GM21390 (cell line): ENCODE results near the gene SLC25A34.

Source experiments
- ATAC-seq: cut with Tn5 transposase; IDR thresholded peaks from one replicate; pipeline ENCODE4 v1.9.1; 2021; ENCODE audit not compliant: unreplicated experiment

Gene SLC25A34

DNA sequence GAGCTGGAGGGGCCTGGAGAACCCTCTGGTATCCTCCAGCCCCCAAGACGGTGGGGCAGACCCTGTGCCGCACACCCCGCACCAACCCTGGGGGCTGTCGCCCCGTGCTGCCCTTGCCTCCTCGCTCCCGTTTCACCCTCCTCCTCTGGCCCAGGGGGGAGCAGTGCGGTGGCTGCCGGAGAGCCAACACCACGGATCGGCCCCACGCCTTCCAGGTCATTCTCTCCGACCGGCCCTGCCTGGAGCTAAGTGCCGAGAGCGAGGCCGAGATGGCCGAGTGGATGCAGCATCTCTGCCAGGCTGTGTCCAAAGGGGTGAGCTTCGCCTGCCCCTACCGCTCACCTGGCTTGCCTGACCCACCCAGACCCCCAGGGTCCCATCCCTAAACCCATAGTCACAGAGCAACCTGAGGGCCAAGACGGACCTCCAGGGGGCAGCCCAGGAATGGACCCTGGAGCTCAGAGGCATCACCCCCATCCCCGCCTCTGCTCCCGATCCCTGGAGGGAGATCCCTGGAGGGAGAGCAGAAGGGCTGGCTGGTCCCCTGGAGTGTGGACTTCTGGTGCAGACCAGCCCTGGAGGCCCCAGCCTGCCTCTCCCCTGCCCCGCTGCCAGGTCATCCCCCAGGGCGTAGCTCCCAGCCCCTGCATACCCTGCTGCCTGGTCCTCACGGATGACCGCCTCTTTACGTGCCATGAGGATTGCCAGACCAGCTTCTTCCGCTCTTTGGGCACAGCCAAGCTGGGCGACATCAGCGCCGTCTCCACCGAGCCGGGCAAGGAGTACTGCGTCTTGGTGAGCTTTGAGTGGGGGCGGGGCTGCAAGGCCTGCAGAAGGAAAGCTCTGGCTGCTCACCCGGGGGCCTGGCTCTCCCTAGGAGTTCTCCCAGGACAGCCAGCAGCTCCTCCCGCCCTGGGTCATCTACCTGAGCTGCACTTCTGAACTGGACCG, 4.0 kb upstream of the SLC25A34 start:
- no peak for ATAC-seq

DNA sequence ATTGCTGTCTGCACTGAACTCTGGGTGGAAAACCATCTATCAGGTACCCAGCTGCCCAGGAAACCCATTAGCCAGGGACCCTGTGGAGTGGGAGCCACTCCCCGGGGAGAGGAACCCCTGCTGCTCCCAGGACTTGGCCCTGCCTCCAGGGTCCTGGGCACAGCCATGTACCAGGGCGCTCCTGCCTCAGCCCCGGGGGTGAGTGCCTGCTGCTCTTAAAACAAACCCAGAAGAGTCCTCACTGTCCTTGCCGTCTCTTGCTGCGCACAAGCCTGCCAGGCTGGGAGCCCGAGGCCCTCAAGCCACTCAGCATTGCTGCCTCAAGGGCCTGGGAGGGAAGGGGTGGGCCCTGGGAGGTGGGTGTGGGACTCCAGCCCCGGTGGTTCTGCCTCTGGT, 3.4 kb upstream of the SLC25A34 start:
- no peak for ATAC-seq

DNA sequence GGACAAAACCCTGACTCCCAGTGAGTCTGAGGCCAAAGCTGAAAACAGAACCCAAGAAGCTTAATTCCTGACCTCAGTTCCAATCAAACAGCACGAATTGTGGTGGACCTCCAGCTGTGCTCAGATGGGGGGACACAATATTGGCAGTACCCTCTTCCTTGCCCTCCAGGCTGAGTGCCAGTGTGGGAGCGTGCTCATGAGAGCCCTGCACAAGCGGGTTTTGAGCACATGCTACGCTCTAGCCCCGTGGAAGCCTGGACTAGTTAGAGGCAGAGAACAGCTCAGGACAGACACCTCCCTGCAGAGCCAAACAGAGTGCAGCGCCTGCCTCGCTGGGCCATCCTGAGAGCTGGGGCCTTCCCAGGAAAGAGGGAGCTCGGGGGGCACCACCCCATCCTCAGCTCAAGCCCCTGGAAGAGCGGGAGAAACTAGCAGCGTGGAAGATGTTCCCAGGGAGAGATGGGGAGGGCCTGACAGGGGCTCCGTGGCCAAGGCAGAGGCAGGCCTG, 2.8 kb upstream of the SLC25A34 start:
- no peak for ATAC-seq

DNA sequence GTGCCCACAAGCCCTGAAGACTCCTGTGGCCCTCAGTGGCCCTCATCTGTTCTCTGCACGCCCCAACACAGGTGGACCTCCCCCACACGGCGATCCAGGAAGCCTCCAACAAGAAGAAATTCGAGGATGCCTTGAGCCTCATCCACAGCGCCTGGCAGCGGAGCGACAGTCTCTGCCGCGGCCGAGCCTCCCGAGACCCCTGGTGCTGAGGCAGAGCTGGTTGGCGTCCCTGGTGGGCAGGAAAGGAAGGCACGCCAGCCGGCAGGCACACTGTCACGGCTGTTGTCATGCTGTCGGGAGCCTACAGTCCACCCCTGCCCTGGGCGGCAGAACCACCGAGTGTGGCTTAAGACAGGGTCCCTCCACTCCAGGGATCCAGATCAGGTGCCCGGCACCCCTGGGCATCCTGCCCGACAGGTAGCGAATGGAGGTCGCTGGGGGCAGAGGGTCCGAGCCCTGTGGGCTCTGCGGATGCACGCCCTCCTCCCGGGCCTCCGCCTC, 2.3 kb upstream of the SLC25A34 start:
- no peak for ATAC-seq

DNA sequence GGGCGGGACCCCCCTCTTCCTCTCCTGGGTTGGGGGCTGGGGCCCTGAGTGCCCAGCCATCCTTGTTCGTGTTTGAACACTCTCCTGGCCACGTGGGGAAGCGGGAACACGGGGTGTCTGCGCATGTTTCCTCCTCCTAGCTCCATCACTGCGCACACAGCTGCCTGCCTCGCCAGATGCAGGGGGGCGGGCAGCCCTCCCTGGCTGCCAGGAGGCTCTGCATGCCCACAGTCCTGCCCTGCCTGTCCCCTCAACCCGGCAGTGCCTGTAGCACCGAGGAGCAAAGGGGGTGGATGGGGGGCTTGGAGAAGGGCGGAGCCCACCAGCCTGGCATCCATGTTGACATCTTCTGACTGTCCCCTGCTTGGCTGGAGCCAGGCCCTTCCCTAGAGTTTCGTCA, 1.8 kb upstream of the SLC25A34 start:
- no peak for ATAC-seq

DNA sequence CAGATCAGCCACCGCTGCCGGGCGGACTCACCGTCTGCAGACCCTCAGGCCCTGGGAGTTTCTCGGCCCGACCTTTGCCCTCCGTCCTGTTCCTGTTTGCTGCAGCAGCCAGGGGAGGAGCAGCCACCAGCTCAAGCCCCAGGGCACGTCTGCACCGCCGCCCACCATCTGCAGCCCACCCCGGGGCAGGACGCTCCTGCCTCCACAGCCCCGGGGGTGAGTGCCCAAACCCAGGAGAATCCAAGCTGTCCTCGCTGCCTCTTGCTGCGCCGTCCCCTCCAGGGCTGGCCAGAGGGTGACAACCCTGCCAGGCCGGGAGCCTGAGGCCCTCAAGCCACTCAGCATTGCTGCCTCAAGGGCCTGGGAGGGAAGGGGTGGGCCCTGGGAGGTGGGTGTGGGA, 1.2 kb upstream of the SLC25A34 start:
- no peak for ATAC-seq

DNA sequence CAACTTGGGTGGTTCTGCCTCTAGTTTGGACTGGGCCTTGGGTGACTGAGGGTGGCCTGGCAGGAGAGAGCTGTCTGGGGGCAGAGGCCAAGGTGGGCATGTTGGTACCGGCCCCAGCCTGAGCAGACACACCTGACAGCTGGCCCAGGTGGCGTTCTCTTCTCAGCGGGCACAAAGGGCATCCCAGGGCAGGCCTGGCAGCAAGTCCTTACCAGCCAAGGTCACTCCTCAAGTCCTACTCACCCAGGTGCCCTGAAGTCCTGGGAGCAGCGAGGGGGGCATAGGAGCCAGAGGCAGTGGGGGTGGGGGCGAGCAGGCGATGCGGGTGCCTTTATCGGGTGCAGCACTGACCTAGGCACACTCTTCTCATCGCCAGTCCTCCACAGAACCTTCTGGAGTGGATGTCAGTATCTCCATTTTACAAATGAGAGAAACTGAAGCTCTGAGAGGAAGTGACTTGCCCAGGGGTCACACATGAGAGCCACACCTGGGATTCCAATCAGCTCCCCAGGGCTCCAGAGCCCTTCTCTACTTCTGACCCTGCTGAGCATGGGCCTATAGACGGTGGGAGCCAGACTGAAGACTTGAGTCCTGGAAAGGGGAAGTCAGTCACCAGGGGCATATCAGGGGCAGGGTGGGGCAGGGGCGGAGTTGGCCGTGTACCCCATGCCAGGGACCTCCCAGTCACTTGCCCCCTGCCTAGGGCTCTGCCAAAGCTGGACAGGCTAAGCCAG, 587 bp upstream of the SLC25A34 start:
- ATAC-seq, result no peak

DNA sequence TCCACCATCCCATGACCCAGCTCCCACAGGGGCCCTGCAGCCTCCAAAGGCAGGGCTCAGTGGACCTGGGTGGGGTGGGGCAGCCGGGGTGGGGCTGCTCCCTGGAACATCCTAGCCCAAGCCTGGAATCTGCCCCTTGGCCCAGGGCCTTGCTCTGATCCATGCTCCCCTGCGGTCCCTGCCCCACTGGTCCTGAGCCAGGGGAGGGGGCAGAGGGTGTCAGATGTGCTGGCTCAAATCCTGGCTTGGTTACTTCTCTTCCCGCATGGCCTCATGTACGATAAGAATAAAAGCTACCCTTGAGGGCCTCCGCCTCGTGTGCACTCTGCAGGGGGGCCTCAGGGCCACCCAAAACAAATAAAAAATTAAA, 819 bp downstream of the SLC25A34 start:
- ATAC-seq, result no peak

DNA sequence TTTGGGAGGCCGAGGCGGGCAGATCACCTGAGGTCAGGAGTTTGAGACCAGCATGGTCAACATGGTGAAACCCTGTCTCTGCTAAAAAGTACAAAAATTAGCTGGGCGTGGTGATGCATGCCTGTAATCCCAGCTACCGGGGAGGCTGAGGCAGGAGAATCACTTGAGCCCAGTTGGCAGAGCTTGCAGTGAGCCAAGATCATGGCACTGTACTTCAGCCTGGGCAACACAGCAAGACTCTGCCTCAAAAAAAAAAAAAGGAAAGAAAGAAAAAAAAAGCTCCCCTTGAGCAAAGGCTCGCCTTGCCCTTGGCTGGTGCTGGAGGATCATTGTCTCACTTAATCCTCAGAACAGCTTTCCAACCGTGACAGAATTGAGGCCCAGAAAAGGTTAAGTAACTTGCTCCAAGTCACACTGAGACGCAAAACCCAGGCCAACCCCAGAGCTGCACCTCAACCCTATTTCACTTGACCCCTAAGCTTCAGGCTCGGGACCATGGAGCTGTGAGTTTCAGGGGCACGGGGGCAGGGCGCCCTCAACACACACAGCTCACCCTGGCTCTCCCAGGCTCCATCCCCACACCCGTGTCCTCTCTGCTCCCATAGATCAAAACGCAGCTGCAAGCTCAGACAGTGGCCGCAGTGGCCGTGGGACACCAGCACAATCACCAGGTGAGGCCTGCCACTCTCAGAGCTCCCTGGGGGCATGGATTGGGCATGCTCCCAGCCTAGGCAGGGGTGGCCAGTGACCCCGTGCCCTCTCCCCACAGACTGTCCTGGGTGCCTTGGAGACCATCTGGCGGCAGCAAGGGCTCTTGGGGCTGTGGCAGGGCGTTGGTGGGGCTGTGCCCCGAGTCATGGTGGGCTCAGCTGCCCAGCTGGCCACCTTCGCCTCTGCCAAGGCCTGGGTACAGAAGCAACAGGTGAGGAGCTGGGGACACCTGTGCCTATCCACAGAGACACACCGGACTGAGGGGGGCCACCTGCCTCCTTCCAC, 1.6 kb downstream of the SLC25A34 start:
- ATAC-seq, result no peak

DNA sequence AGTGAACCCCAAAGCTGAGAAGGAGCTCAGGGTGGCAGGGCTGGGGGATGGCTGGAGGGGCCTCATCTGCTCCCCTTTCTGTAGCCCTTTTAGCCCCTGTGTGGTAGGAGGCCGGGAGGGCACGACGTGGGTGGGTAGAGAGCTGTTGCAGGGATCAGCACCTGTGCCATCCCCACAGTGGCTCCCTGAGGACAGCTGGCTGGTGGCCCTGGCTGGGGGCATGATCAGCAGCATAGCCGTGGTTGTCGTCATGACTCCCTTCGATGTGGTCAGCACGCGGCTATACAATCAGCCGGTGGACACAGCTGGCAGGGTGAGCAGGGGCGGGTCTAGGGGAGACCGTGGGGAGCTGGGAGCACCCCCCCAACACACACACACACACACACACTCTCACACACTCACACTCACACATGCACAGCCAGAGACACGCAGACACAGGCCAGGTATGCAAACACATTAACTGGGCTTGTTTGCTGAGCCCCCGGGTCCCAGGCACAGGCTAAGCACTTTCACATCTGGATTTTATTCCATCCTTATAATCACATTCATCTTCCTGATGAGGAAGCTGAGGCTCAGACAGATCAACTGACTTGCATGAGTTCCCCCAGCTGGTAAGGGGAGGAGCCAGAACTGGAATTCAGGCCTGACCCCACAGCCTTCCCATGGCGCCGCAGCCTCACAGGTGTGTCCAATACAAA, 2.5 kb downstream of the SLC25A34 start:
- ATAC-seq, result no peak

DNA sequence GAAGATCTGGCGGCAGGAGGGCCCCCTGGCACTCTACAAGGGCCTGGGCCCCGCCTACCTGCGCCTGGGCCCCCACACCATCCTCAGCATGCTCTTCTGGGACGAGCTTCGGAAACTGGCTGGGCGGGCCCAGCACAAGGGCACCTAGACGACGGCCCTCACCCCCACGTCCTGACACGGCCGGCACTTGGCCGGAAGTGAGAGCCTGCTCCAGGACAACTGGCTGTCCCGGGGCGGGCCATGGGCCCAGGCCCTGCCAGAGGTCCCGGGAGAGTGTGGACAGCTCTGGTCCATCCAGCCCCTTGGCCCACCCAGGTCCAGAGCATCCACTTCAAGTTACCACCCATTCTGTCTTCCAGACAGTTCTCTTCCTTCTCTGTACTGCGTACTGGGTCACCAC, 3.2 kb downstream of the SLC25A34 start:
- no peak for ATAC-seq

DNA sequence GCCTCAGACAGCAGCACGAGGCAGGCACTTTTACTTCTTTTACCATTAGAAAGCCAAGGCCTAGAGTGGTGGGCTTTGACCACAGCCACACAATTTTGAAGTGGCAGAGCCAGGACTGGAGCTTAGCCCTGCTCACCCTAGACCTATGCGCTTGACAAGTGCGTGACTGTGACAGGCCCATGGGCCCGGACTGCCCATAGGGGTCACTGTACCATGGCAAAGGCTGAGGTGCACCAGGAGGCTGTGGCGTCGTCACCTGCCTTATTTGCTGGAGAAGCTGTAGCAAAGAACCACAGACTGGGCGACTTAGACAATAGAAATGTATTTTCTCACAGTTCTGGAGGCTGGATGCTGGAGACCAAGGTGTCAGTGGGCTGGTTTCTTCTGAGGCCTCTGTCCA, 3.7 kb downstream of the SLC25A34 start:
- ATAC-seq, result no peak

DNA sequence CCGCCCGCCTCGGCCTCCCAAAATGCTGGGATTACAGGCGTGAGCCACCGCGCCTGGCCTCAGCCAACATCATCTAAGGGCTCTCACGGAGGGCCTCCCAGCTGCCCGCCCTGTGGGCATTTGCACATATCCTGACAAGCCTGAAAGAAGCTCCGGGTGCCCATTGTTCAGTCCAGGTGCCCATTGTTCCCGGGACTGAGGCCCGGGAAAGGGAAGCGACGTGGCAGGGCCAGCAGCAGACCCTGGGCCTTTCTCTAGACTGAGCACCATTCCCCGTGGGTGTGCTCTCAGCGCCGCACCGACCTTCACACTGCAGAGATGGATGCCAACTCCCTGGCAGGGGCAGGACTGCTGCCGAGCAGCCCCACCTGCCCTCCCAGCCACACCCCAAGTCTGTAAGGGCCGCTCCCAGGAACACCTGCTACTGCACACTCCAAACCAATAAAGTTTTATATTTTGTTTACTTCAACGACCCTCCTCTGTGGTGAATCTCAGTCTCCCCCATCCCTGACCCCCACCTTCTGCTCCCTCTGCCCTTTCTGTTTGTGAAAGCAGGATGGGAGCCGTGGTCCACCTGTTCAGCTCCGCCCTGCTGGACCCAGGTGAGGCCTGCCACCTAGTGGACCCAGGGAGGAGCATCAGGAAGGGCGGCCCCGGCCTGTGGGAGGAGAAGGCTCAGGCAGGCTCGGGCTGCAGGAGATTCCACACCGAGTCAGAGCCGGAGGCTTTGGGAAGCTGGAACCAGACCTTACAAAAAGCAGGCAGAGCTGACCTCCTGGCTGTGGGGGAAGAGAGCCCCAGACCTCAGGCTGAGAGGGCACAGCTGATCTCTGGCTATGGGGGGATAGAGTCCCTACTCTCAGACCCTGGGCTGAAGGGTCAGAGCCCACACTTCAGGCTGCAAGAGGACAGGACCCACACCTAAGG, 5.1 kb downstream of the SLC25A34 start:
- ATAC-seq, result peak; percentile 66

DNA sequence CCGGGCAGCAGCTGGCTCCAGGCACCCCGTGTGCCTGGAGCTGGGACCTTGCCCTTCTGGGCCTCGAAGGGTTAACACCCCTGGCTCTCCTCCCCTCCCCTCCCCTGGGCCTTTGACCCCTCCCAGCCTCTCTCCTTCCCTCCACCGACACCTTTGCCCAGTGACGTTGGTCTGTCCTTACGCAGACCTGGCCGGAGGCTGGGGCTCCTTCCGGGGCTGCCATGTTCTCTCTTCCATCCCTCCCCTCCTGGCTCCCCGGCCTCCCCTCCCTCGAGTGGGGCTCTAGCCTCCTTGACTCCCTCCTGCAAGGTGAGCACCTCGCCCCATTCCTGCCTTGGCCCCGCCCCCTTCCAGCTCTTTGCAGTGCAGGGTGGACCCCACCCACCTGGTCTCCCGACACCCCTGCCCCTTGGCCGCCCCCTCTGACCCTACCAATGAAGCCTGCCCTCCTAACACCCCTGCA, 6.3 kb downstream of the SLC25A34 start, which contains the start of gene TMEM82:
Gene TMEM82, plus strand, starts transcription at position 161 of the 463 bp plus-strand sequence. Its CDS starts 61 bp downstream, at position 222.
- no peak for ATAC-seq

DNA sequence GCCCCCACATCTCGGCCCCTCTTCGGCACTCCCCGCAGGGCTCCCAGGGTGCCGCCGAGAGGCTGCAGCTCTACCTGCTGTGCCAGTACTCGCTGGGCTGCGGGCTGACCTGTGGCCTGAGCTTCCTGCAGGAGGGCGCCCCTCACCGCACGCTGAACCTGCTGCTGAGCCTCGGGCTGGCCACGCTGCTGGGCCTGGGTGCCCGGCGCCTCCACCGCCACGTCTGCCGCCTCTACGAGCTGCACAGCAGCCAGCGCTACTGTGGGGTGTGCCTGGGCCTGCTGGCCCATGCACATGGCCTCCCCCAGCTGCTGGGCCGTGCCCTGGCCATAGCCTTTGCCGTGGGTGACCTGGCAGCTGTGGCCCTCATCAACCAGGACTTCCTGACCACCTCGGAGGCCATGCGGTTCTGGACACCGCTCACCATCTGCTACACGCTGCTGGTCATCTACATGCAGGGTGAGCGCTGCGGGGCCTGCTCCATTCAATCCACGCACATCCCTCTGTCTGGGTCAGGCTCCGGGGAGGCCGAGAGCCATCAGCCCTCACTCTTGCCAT, 8.1 kb downstream of the SLC25A34 start:
- no peak for ATAC-seq

DNA sequence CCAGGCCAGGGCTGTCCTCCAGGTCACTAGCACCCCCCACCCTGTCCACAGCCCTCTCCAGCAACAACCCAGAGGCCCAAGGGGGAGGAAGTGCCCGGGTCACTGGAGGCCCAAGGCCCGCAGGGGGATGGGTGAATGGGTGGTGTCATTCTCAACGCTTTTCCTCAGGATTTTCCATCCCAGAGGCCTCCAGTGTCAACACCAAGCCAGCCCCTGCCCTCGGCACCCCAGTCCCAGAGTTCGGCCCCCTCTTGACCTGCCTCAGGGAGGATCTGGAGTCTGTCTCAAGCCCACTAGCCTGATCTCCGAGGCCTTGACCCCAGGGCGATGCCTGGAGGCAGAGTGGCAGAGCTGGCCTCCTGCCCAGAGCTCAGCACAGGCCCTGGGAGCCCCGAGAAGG, 11.3 kb downstream of the SLC25A34 start:
- ATAC-seq, result no peak

DNA sequence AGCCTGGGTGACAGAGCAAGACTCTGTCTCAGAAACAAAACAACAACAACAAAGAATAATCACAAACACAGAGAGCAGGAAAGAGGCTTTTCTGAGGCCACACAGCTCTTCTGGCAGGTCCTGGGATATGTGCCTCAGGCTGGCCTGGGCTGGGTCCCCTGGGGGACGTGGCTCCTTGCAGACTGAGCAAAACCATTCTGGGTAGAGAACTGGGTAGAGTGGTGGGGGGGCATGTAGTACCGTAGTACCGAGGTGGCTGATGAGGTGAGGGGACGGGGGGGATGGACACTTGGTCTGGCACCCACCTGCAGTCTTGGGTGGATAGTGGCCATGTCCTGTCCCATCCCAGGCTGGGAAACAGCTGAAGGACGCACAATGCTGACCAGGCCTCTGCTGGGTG, 12.2 kb downstream of the SLC25A34 start:
- ATAC-seq, result no peak

DNA sequence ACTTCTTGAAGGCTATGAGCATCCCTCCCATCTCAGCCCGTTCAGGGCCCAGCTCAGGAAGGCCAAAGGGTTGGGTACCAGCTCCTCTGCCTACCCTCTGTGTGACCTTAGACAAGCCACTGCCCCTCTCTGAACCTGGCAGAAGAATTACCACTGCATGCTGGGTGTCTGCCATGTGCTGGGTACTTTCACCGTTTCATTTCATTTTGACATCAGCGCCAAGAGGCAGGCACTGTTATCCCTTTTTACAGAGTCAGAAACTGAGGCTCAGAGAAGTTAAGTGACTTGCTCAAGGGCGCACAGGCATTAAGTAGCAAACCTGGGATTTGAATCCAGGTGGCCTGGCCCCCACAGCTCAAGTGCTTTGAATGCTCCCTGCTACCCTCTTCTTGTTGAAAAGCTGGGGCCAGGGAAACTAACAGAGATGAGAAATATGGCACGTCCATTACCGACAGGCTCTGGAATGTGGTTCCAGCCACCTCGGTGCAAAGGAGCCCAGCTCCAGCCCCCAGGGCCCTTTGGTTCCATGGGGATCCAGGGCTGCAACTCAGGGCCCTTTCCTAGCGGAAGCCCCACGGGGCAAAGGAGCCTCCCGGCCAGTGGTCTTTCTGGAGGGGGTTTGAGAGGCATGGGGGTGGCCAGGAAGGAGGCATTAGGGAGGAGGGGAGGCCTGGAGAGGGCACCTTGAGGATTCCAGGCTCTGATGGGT, 12.8 kb downstream of the SLC25A34 start:
- no peak for ATAC-seq
